Progenitor cell of endocrine pancreas (in vitro differentiated cells): ENCODE results near the gene SLC22A2. TPM values are rescaled to one million over a fixed set of nuclear protein-coding genes. Genes with fewer than 3 reads are reported as not detected.

Experiments used
- DNase-seq: peaks from one replicate; pipeline ENCODE4 v3.0.0; 2021; ENCODE audit warnings: low spot score; ENCODE audit not compliant: unreplicated experiment
- H3K27ac Mint-ChIP-seq: 2 replicates; pipeline ENCODE4 v1.8.0; 2021; ENCODE audit warnings: mild to moderate bottlenecking, moderate library complexity, mixed read lengths
- H3K27me3 Mint-ChIP-seq: 2 replicates; pipeline ENCODE4 v1.8.0; 2021; ENCODE audit warnings: mixed read lengths
- H3K36me3 Mint-ChIP-seq: 2 replicates; pipeline ENCODE4 v1.8.0; 2022; ENCODE audit warnings: mixed read lengths; ENCODE audit not compliant: insufficient read depth
- H3K4me1 Mint-ChIP-seq: 2 replicates; pipeline ENCODE4 v1.8.0; 2021; ENCODE audit warnings: low read depth, mixed read lengths
- H3K4me3 Mint-ChIP-seq: 2 replicates; pipeline ENCODE4 v1.8.0; 2021; ENCODE audit warnings: low read depth, mild to moderate bottlenecking, moderate library complexity, mixed read lengths
- H3K9me3 Mint-ChIP-seq: 2 replicates; pipeline ENCODE4 v1.8.0; 2021; ENCODE audit warnings: low read depth, mixed read lengths
- CTCF ChIP-seq: fragments of 200-600 bp; sonication (generic); IDR thresholded peaks from one replicate; pipeline ENCODE4 v1.5.0; 2021; ENCODE audit warnings: antibody characterized with exemption, mild to moderate bottlenecking; ENCODE audit not compliant: unreplicated experiment
- total RNA-seq: library from RNA; stranded (reverse); gene quantifications from 2 replicates; pipeline ENCODE4 v1.2.1, GENCODE V29; 2021

SLC22A2 gene
- total RNA-seq, 1 donor from 2014 or later, result not detected

DNA sequence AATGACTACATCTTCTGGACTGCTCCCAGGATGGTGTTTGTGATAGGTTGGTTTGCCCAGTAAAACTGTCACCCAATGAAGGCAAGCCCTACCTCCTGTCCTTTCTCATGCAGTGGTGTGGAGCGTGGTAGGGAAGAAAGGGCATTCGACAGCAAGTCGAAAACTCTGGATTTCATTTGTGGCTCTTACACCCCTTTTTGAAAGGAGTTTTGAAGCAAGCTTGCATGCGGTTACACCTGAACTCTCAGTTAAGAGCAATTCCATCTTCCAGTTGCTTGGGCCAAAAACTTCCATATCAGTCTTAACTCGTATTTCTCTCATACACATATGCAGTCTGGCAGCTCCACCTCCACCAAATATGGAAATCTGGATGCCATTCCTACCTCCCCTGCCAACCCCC, 19.7 kb upstream of the SLC22A2 start:
- H3K4me1 Mint-ChIP-seq, result peaks cover 4% of the 10 kb centered on the region
- H3K36me3 Mint-ChIP-seq, result no peaks in the 10 kb centered on the region
- DNase-seq, result no peak
- H3K27me3 Mint-ChIP-seq, result no peaks in the 10 kb centered on the region
- peaks cover 11% of the 10 kb centered on the region for H3K9me3 Mint-ChIP-seq
- H3K4me3 Mint-ChIP-seq, result no peak overlapping the region
- no peak overlapping the region for H3K27ac Mint-ChIP-seq
- no peak for TF ChIP-seq CTCF

DNA sequence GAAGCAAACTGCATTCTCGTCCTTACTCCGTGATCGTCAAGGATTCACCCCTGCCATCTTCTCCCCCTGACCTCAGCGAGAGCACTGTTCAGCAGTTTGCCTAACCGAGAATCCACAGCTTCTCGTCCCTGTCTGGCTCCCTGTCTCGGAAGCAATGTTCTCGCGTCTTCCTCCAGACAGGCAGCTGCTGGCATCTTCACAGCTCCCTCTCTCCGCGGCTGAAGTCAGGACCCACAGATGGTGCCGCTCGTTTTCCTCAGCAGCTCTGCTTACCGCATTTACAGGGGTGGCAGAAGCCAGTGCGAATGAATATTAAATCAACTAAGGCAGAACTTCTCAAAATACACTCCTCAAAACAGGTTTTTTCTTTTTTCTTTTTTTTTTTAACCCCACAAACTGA, 18.9 kb upstream of the SLC22A2 start:
- peaks cover 11% of the 10 kb centered on the region for H3K9me3 Mint-ChIP-seq
- H3K27me3 Mint-ChIP-seq, result no peaks in the 10 kb centered on the region
- DNase-seq, result no peak
- H3K4me3 Mint-ChIP-seq, result no peak overlapping the region
- no peaks in the 10 kb centered on the region for H3K36me3 Mint-ChIP-seq
- peaks cover 4% of the 10 kb centered on the region for H3K4me1 Mint-ChIP-seq
- H3K27ac Mint-ChIP-seq, result no peak overlapping the region
- no peak for TF ChIP-seq CTCF

- no peak for DNase-seq
- H3K27ac Mint-ChIP-seq, result no peak overlapping the region
- H3K36me3 Mint-ChIP-seq, result no peaks in the 10 kb centered on the region
- H3K27me3 Mint-ChIP-seq, result no peaks in the 10 kb centered on the region
- H3K4me3 Mint-ChIP-seq, result no peak overlapping the region
- H3K9me3 Mint-ChIP-seq, result peaks cover 11% of the 10 kb centered on the region
- TF ChIP-seq CTCF, result no peak
- peaks cover 4% of the 10 kb centered on the region for H3K4me1 Mint-ChIP-seq
These were observed 18.5 kb upstream of the SLC22A2 start for GRCh38 chr6:160277144-160277543.

GRCh38 chr6:160276126-160276525, 17.5 kb upstream of the SLC22A2 start:
- TF ChIP-seq CTCF, result no peak
- H3K27me3 Mint-ChIP-seq, result no peaks in the 10 kb centered on the region
- peaks cover 4% of the 10 kb centered on the region for H3K4me1 Mint-ChIP-seq
- H3K4me3 Mint-ChIP-seq, result no peak overlapping the region
- H3K9me3 Mint-ChIP-seq, result peaks cover 11% of the 10 kb centered on the region
- DNase-seq, result no peak
- no peak overlapping the region for H3K27ac Mint-ChIP-seq
- H3K36me3 Mint-ChIP-seq, result no peaks in the 10 kb centered on the region

DNA sequence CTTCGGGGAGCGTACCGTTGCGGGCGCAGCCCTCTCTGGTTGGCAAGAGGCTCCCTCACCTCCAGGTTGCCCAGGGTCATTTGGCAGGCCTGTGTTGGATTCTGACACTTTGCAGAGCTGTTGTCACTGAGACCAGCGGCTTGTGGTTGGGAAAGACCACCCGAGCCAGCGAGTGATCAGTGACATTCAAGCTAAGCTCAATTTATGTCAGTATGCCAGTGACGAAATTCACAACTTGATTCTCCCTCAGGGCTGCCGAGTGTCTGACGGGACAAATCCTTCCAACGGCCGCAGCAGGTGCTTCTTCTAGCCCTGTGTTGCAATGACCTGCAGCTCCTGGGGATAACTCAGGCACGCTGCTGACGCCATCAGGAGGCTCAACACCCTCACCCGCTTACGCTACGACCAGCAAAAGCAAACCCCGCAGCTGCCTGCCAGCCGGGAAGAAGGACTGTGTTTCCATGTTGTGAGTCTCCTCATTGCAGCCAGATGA, 16.9 kb upstream of the SLC22A2 start:
- no peak overlapping the region for H3K4me3 Mint-ChIP-seq
- peaks cover 4% of the 10 kb centered on the region for H3K4me1 Mint-ChIP-seq
- no peaks in the 10 kb centered on the region for H3K27me3 Mint-ChIP-seq
- H3K9me3 Mint-ChIP-seq, result peaks cover 11% of the 10 kb centered on the region
- H3K36me3 Mint-ChIP-seq, result no peaks in the 10 kb centered on the region
- DNase-seq, result no peak
- no peak for TF ChIP-seq CTCF
- no peak overlapping the region for H3K27ac Mint-ChIP-seq
